GM19468 (cell line): ENCODE results near the gene GPR3.
"Not testable (repeated sequence)": the region's sequence is repeated elsewhere in the genome, so short reads cannot be mapped to it uniquely, and the experiment has no call there.

Source experiments
- ATAC-seq: cut with Tn5 transposase; IDR thresholded peaks from one replicate; pipeline ENCODE4 v1.9.1; 2021; ENCODE audit warnings: mild to moderate bottlenecking, moderate library complexity, moderate number of reproducible peaks; ENCODE audit not compliant: unreplicated experiment; ENCODE audit errors: extremely low read depth

GPR3 gene

GRCh38 chr1:27416387-27417111 is 24.1 kb downstream of the GPR3 start:
- ATAC-seq, result no peak

- ATAC-seq, result no peak
Measured at GRCh38 chr1:27417713-27418112, 25.3 kb downstream of the GPR3 start.

GRCh38 chr1:27418326-27419185 is 26.1 kb downstream of the GPR3 start:
- ATAC-seq, result no peak

GRCh38 chr1:27423709-27424108 is 31.3 kb downstream of the GPR3 start:
- no peak for ATAC-seq

GRCh38 chr1:27427329-27427728 is 34.9 kb downstream of the GPR3 start:
- ATAC-seq, result no peak

- ATAC-seq, result no peak
Measured at GRCh38 chr1:27427816-27428315, 35.4 kb downstream of the GPR3 start.

GRCh38 chr1:27428316-27429028 is 36.0 kb downstream of the GPR3 start:
- ATAC-seq, result no peak

- no peak for ATAC-seq
Measured at GRCh38 chr1:27429029-27429425, 36.6 kb downstream of the GPR3 start.

- ATAC-seq, result no peak
Measured at GRCh38 chr1:27430903-27431600, 38.6 kb downstream of the GPR3 start.

- ATAC-seq, result no peak
Measured at GRCh38 chr1:27431601-27431940, 39.1 kb downstream of the GPR3 start.

- not testable (repeated sequence) for ATAC-seq
Measured at GRCh38 chr1:27432725-27433124, 40.3 kb downstream of the GPR3 start.

GRCh38 chr1:27433706-27434105 is 41.3 kb downstream of the GPR3 start:
- ATAC-seq, result no peak

- ATAC-seq, result no peak
Measured at GRCh38 chr1:27435566-27436203, 43.3 kb downstream of the GPR3 start.

GRCh38 chr1:27436204-27437159 is 44.1 kb downstream of the GPR3 start:
- no peak for ATAC-seq

GRCh38 chr1:27438621-27439061 is 46.2 kb downstream of the GPR3 start:
- no peak for ATAC-seq

GRCh38 chr1:27439150-27439549 is 46.7 kb downstream of the GPR3 start:
- ATAC-seq, result no peak

GRCh38 chr1:27444632-27445031 is 52.2 kb downstream of the GPR3 start:
- no peak for ATAC-seq
